Measurements from ENCODE around the gene SCAF4.
"Not testable (repeated sequence)": the region's sequence is repeated elsewhere in the genome, so short reads cannot be mapped to it uniquely, and the experiment has no call there.

SCAF4 gene

GRCh38 chr21:31731857-31732596 lies at the start of gene SCAF4:
SCAF4 (minus strand) TSS chr21:31732118; CDS start chr21:31731692, 426 bp downstream.
- peak; percentile 64 for DNase-seq (ENCODE audit: low read depth)

- DNase-seq (ENCODE audit: low read depth) = no peak
These were observed 49.0 kb upstream of the SCAF4 start for GRCh38 chr21:31780944-31781343.

- DNase-seq (ENCODE audit: low read depth) = no peak
These were observed 46.6 kb upstream of the SCAF4 start for GRCh38 chr21:31778546-31778945.

GRCh38 chr21:31777857-31778256 lies 45.9 kb upstream of the SCAF4 start:
- no peak for DNase-seq (ENCODE audit: low read depth)

- DNase-seq (ENCODE audit: low read depth) = no peak
These were observed 42.1 kb upstream of the SCAF4 start for GRCh38 chr21:31774031-31774430.

GRCh38 chr21:31772674-31773555 lies 41.0 kb upstream of the SCAF4 start:
- no peak for DNase-seq (ENCODE audit: low read depth)

GRCh38 chr21:31771685-31772084 lies 39.8 kb upstream of the SCAF4 start:
- DNase-seq (ENCODE audit: low read depth) = no peak

GRCh38 chr21:31768710-31769109 lies 36.8 kb upstream of the SCAF4 start:
- DNase-seq (ENCODE audit: low read depth) = no peak

GRCh38 chr21:31766899-31767298 lies 35.0 kb upstream of the SCAF4 start:
- DNase-seq (ENCODE audit: low read depth) = no peak

GRCh38 chr21:31765850-31766249 lies 33.9 kb upstream of the SCAF4 start:
- DNase-seq (ENCODE audit: low read depth) = not testable (repeated sequence)

GRCh38 chr21:31760931-31761330 lies 29.0 kb upstream of the SCAF4 start:
- DNase-seq (ENCODE audit: low read depth) = no peak

- DNase-seq (ENCODE audit: low read depth) = no peak
These were observed 24.9 kb upstream of the SCAF4 start for GRCh38 chr21:31756787-31757186.

GRCh38 chr21:31755027-31755426 lies 23.1 kb upstream of the SCAF4 start:
- no peak for DNase-seq (ENCODE audit: low read depth)

GRCh38 chr21:31754708-31754960 lies 22.7 kb upstream of the SCAF4 start:
- no peak for DNase-seq (ENCODE audit: low read depth)

GRCh38 chr21:31753949-31754707 lies 22.2 kb upstream of the SCAF4 start:
- no peak for DNase-seq (ENCODE audit: low read depth)

- DNase-seq (ENCODE audit: low read depth) = no peak
These were observed 21.0 kb upstream of the SCAF4 start for GRCh38 chr21:31752967-31753366.

- DNase-seq (ENCODE audit: low read depth) = no peak
These were observed 20.4 kb upstream of the SCAF4 start for GRCh38 chr21:31752352-31752751.

GRCh38 chr21:31750843-31751242 lies 18.9 kb upstream of the SCAF4 start:
- no peak for DNase-seq (ENCODE audit: low read depth)

- no peak for DNase-seq (ENCODE audit: low read depth)
These were observed 12.4 kb upstream of the SCAF4 start for GRCh38 chr21:31744182-31744800.

GRCh38 chr21:31743712-31744111 lies 11.8 kb upstream of the SCAF4 start:
- no peak for DNase-seq (ENCODE audit: low read depth)

GRCh38 chr21:31741116-31741515 lies 9.2 kb upstream of the SCAF4 start:
- DNase-seq (ENCODE audit: low read depth) = no peak
